Activated CD8-positive, alpha-beta memory T cell treated with anti-CD3 and anti-CD28 coated beads, Interleukin-2, amount 50 U/mL, for 4 hours (primary cell): ENCODE results near the gene DLG2.
"Not testable (repeated sequence)": the region's sequence is repeated elsewhere in the genome, so short reads cannot be mapped to it uniquely, and the experiment has no call there.

ENCODE experiments used
- DNase-seq: peaks from one replicate; pipeline ENCODE4 v3.0.0-alpha.2; 2020

Gene DLG2

GRCh38 chr11:84412862-84413261 lies 1214.3 kb downstream of the DLG2 start:
- DNase-seq = no peak

- DNase-seq = no peak
These were observed 1218.2 kb downstream of the DLG2 start for GRCh38 chr11:84408946-84409411.

GRCh38 chr11:84407091-84407490 lies 1220.1 kb downstream of the DLG2 start:
- DNase-seq = no peak

GRCh38 chr11:84398017-84398626 lies 1229.0 kb downstream of the DLG2 start:
- no peak for DNase-seq

- DNase-seq = no peak
These were observed 1230.6 kb downstream of the DLG2 start for GRCh38 chr11:84396521-84396920.

GRCh38 chr11:84390441-84391078 lies 1236.6 kb downstream of the DLG2 start:
- no peak for DNase-seq

- no peak for DNase-seq
These were observed 1237.4 kb downstream of the DLG2 start for GRCh38 chr11:84389696-84390095.

- peak; percentile 11 for DNase-seq
These were observed 1242.4 kb downstream of the DLG2 start for GRCh38 chr11:84384731-84385130.

- DNase-seq = no peak
These were observed 1243.6 kb downstream of the DLG2 start for GRCh38 chr11:84383576-84383975.

GRCh38 chr11:84381666-84382065 lies 1245.5 kb downstream of the DLG2 start:
- no peak for DNase-seq

- no peak for DNase-seq
These were observed 1254.7 kb downstream of the DLG2 start for GRCh38 chr11:84372381-84372950.

- DNase-seq = no peak
These were observed 1269.1 kb downstream of the DLG2 start for GRCh38 chr11:84358034-84358433.

GRCh38 chr11:84355911-84356310 lies 1271.2 kb downstream of the DLG2 start:
- no peak for DNase-seq

- DNase-seq = no peak
These were observed 1281.5 kb downstream of the DLG2 start for GRCh38 chr11:84345597-84345996.

GRCh38 chr11:84345027-84345426 lies 1282.1 kb downstream of the DLG2 start:
- DNase-seq = no peak

- DNase-seq = no peak
These were observed 1287.3 kb downstream of the DLG2 start for GRCh38 chr11:84339796-84340195.

- no peak for DNase-seq
These were observed 1293.9 kb downstream of the DLG2 start for GRCh38 chr11:84333221-84333620.

- no peak for DNase-seq
These were observed 1304.9 kb downstream of the DLG2 start for GRCh38 chr11:84322211-84322610.

- no peak for DNase-seq
These were observed 1307.3 kb downstream of the DLG2 start for GRCh38 chr11:84319863-84320262.

- DNase-seq = no peak
These were observed 1310.1 kb downstream of the DLG2 start for GRCh38 chr11:84316866-84317555.

- DNase-seq = no peak
These were observed 1313.2 kb downstream of the DLG2 start for GRCh38 chr11:84313830-84314359.

- DNase-seq = no peak
These were observed 1316.9 kb downstream of the DLG2 start for GRCh38 chr11:84310268-84310667.

- not testable (repeated sequence) for DNase-seq
These were observed 1318.7 kb downstream of the DLG2 start for GRCh38 chr11:84308491-84308890.

- DNase-seq = no peak
These were observed 1327.1 kb downstream of the DLG2 start for GRCh38 chr11:84300092-84300491.
